ENCODE measurements around the gene UBXN11.

UBXN11 gene

DNA sequence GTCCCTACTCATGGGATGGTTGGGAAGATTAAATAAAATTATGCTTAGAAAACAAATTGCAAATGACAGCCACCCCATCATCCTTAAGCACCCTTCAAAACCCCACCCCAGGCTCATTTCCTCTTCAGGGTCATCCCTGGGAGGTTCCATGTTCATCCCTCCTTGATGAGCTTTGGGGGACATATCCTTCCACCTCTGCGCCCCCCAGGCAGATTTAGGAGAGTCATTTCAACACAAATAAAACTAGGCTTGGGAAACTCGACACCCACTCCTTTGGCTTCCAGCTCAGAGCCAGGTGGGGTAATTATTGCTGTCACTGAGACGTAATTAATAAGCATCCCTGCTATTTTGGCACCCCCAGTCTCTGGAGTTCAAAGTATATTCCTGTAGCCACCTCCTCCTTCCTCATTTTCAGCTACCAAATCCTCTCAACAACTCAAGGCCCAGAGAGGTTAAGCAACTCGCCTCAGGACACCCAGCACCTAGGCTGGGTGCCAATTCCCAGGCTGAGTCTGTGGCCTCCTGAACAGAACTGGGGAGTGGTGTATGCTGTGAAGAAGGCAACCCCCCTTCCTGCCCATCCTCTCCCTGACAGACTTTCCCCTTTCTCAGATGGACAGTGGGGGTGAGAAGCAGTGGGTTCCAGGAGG is 46.9 kb upstream of the UBXN11 start:
- TF ChIP-seq TAF1 (IDR thresholded peaks at IDR 0.05; ENCODE audit: borderline replicate concordance, insufficient read depth, low read length) (no peak), FOXP2 (optimal IDR thresholded peaks at IDR 0.05; ENCODE audit: borderline replicate concordance, extremely low read depth, extremely low read length, insufficient read depth) (no peak), POLR2AphosphoS5 (IDR thresholded peaks at IDR 0.05; ENCODE audit: low read depth, low read length) (no peak), SIN3A (IDR thresholded peaks at IDR 0.05; ENCODE audit: borderline replicate concordance, insufficient read depth, low read length) (no peak)
- TF ChIP-seq, protein P1, sequence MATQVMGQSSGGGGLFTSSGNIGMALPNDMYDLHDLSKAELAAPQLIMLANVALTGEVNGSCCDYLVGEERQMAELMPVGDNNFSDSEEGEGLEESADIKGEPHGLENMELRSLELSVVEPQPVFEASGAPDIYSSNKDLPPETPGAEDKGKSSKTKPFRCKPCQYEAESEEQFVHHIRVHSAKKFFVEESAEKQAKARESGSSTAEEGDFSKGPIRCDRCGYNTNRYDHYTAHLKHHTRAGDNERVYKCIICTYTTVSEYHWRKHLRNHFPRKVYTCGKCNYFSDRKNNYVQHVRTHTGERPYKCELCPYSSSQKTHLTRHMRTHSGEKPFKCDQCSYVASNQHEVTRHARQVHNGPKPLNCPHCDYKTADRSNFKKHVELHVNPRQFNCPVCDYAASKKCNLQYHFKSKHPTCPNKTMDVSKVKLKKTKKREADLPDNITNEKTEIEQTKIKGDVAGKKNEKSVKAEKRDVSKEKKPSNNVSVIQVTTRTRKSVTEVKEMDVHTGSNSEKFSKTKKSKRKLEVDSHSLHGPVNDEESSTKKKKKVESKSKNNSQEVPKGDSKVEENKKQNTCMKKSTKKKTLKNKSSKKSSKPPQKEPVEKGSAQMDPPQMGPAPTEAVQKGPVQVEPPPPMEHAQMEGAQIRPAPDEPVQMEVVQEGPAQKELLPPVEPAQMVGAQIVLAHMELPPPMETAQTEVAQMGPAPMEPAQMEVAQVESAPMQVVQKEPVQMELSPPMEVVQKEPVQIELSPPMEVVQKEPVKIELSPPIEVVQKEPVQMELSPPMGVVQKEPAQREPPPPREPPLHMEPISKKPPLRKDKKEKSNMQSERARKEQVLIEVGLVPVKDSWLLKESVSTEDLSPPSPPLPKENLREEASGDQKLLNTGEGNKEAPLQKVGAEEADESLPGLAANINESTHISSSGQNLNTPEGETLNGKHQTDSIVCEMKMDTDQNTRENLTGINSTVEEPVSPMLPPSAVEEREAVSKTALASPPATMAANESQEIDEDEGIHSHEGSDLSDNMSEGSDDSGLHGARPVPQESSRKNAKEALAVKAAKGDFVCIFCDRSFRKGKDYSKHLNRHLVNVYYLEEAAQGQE (IDR thresholded peaks at IDR 0.05; ENCODE audit: insufficient read depth in 1 of 2, low read depth in 2 of 2, low read length in 2 of 2): no peak

DNA sequence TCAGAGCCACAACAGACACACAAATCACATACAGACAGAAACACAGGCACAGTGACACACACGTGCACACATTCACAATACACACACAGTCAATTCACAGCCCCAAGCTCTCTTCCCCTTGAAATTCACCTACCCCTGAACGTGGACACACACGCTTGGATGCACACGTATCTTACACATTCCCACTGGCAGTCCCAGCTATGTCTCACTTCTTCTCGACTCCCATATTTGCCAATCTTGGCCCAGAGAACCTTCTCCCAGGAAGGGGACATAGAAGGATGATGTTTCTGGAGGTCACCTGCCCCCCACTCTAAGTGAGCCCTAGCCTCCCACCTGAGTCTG is 45.9 kb upstream of the UBXN11 start:
- TF ChIP-seq POLR2AphosphoS5 (IDR thresholded peaks at IDR 0.05; ENCODE audit: low read depth, low read length) (no peak), SIN3A (IDR thresholded peaks at IDR 0.05; ENCODE audit: borderline replicate concordance, insufficient read depth, low read length) (no peak), TAF1 (IDR thresholded peaks at IDR 0.05; ENCODE audit: borderline replicate concordance, insufficient read depth, low read length) (no peak), FOXP2 (optimal IDR thresholded peaks at IDR 0.05; ENCODE audit: borderline replicate concordance, extremely low read depth, extremely low read length, insufficient read depth) (no peak)
- TF ChIP-seq, protein P1 (IDR thresholded peaks at IDR 0.05; ENCODE audit: insufficient read depth in 1 of 2, low read depth in 2 of 2, low read length in 2 of 2): no peak

DNA sequence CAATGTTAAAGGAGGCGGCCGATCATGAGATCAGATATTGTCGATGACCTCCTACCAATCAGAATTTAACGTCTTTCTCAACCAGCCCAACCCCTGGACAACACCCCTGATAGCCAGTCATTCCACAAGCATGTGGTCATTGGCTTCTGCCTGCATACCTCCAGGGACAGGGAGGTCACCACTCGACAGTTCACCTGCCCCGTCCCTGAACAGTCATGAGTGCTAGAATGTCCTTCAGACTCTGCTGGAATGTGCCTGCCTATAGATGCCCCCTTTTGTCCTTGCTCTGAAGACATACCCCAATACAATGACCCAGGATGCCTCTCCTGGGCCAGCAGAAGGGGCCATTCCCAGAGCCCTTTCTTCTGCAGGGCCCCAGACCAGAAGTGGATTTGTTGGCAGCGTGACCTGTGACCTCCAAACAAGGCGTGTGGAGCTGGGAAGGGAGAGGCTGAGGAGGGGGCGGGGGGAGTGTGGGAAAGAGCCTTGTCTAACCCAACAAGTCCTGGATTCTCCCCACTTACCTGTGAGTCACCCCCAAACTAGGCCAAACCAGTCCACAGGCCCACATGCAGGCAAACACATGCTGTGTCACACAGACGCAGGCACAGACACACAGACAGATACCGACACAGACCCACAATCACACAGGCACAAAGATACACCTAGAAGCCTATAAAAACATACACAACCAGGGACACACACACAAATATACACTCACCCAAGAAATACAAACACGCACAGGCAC is 45.3 kb upstream of the UBXN11 start:
- TF ChIP-seq TAF1 (IDR thresholded peaks at IDR 0.05; ENCODE audit: borderline replicate concordance, insufficient read depth, low read length) (no peak), FOXP2 (optimal IDR thresholded peaks at IDR 0.05; ENCODE audit: borderline replicate concordance, extremely low read depth, extremely low read length, insufficient read depth) (no peak), SIN3A (IDR thresholded peaks at IDR 0.05; ENCODE audit: borderline replicate concordance, insufficient read depth, low read length) (no peak), POLR2AphosphoS5 (IDR thresholded peaks at IDR 0.05; ENCODE audit: low read depth, low read length) (no peak)
- TF ChIP-seq, protein P1 (IDR thresholded peaks at IDR 0.05; ENCODE audit: insufficient read depth in 1 of 2, low read depth in 2 of 2, low read length in 2 of 2): no peak

DNA sequence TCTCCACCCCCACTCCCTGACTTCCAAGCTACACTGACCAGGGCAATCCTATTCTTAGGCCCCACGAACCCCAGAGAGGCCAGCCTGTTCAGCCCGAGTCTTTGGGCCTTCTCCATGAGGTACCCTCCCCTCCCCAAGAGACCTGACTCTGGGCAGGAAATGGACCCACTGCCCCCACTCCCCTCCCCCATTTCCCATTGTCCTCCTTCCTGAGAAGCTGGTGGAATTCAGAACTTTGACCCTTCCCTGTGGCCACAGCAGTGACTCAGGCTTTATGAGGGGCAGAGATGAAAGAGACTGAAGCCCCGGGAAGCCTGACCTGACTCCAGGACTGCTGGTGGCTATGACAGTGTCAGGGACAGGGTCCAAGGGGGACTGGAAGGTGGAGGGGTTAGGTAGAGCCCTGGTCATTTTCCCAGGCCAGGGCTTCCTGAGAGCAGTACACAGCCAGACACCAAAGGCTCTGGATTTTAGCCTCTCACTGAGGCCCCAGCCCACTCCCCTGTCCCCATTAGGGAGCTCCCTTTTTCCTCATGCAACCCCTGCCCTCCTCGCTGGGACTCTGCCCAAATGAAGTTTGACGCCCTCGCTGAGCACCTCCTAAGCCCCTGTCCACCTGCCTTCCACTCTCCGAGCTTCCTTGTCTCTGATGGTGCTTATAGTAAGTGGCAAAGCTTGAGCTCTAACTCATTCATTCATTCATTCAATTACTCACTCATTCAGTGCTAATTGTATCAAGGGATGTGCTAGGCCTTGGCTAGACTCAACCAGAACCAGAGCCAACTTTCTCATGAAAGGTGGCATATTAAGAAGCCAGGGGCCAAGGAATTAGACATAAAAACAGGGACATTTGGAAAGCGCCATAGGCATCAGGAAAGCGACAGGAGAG is 44.5 kb upstream of the UBXN11 start:
- no peak for TF ChIP-seq SIN3A (IDR thresholded peaks at IDR 0.05; ENCODE audit: borderline replicate concordance, insufficient read depth, low read length)
- TF ChIP-seq, protein P1 (IDR thresholded peaks at IDR 0.05; ENCODE audit: insufficient read depth in 1 of 2, low read depth in 2 of 2, low read length in 2 of 2): no peak
- no peak for TF ChIP-seq FOXP2 (optimal IDR thresholded peaks at IDR 0.05; ENCODE audit: borderline replicate concordance, extremely low read depth, extremely low read length, insufficient read depth)

Measured in PFSK-1 (cell line).